SU-DHL-6 (cell line): Measurements from ENCODE around the gene KRTAP10-12.

Experiments used
- EZH2phosphoT487 ChIP-seq: fragments of 200-600 bp; sonication (generic), shearing (Covaris generic); conservative IDR thresholded peaks from 2 replicates; pipeline ENCODE4 v1.6.1; 2018; ENCODE audit warnings: mild to moderate bottlenecking, antibody characterized with exemption, low read length, moderate library complexity, mixed read lengths
- TF ChIP-seq, protein P1 (sequence below): fragments of 200-600 bp; sonication (generic); IDR thresholded peaks from one replicate; pipeline ENCODE4 v1.5.1; 2017; ENCODE audit warnings: antibody characterized with exemption, mild to moderate bottlenecking, low read length, moderate library complexity; ENCODE audit not compliant: insufficient read depth, poor library complexity, severe bottlenecking

GRCh38 chr21:44735821-44736220 lies 38.8 kb downstream of the KRTAP10-12 start:
- TF ChIP-seq, protein P1, sequence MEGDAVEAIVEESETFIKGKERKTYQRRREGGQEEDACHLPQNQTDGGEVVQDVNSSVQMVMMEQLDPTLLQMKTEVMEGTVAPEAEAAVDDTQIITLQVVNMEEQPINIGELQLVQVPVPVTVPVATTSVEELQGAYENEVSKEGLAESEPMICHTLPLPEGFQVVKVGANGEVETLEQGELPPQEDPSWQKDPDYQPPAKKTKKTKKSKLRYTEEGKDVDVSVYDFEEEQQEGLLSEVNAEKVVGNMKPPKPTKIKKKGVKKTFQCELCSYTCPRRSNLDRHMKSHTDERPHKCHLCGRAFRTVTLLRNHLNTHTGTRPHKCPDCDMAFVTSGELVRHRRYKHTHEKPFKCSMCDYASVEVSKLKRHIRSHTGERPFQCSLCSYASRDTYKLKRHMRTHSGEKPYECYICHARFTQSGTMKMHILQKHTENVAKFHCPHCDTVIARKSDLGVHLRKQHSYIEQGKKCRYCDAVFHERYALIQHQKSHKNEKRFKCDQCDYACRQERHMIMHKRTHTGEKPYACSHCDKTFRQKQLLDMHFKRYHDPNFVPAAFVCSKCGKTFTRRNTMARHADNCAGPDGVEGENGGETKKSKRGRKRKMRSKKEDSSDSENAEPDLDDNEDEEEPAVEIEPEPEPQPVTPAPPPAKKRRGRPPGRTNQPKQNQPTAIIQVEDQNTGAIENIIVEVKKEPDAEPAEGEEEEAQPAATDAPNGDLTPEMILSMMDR, result no peak
- TF ChIP-seq EZH2phosphoT487, result no peak
